Measurements from ENCODE around the gene PCDH9. TPM values are rescaled to one million over a fixed set of nuclear protein-coding genes. Genes with fewer than 3 reads are reported as not detected.

The PCDH9 gene
- total RNA-seq, 1 donor from 2014 or later = 14.7 TPM

DNA sequence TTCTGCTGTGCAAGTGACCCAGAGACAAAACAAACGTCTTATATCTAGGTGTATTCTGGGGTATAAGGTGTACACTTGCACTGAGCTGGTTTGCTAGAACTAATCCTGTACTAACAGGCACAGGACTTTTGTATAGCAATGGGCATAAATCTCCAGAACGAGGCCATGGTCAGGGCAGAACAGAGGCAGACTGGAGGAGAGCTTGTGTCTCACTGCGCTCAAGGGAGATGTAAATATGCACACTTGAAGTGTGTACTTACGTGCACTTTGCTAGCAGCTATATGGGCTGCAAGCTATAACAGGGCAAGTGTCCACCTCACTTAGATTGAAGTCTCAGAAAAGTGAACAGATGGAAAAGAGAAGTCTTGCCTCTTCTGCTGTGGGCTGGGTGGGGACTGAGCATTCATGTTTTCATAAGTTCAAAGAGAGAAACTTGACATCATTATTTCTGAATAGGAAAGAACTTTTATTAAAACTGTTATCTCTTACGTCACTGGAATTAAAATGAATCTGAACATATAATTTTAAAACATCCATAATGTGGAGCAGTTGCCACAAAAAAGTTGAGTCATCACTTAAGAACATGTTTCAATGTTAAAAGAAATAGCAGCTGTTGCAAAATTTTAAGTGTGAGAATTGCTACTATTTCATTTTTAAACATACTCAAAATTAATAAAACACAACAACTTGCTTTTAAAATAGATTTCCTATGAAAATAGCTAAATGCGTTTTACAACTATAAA lies 888.3 kb downstream of the PCDH9 start:
- no peaks in the 10 kb centered on the region for H3K9me3 ChIP-seq (replicated peaks)
- no peaks in the 10 kb centered on the region for H3K4me1 ChIP-seq
- no peaks in the 10 kb centered on the region for H3K36me3 ChIP-seq
- no peak for DNase-seq
- intact Hi-C loops (cut with micrococcal nuclease) = no loop called here
- H3K27me3 ChIP-seq (ENCODE audit: low read depth) = no peaks in the 10 kb centered on the region
- H3K27ac ChIP-seq (replicated peaks) = no peak overlapping the region
- TF ChIP-seq, protein P1, sequence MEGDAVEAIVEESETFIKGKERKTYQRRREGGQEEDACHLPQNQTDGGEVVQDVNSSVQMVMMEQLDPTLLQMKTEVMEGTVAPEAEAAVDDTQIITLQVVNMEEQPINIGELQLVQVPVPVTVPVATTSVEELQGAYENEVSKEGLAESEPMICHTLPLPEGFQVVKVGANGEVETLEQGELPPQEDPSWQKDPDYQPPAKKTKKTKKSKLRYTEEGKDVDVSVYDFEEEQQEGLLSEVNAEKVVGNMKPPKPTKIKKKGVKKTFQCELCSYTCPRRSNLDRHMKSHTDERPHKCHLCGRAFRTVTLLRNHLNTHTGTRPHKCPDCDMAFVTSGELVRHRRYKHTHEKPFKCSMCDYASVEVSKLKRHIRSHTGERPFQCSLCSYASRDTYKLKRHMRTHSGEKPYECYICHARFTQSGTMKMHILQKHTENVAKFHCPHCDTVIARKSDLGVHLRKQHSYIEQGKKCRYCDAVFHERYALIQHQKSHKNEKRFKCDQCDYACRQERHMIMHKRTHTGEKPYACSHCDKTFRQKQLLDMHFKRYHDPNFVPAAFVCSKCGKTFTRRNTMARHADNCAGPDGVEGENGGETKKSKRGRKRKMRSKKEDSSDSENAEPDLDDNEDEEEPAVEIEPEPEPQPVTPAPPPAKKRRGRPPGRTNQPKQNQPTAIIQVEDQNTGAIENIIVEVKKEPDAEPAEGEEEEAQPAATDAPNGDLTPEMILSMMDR (IDR thresholded peaks at IDR 0.05; ENCODE audit: borderline replicate concordance) = no peak
- no peak overlapping the region for H3K4me3 ChIP-seq

DNA sequence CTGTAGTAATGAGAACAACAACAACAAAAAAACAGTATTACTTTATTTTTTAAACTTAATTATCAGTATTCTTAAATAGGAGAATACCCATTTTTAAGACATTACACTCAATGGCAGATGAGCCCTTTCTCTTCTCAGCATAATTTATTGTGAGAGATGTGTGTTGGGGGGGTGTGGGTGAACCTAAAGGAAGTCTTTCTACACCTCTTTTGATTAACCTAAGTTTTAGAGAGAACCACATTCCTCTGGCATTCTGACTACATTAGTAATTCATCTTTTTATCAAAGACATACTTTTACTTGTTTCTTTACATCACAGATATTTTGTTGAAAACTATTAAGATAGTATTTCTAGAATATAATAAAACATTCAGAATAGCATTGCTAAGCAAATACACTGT lies 890.9 kb downstream of the PCDH9 start:
- TF ChIP-seq, protein P1 (IDR thresholded peaks at IDR 0.05; ENCODE audit: borderline replicate concordance) = no peak
- Histone ChIP-seq H3K27ac (replicated peaks) (no peak overlapping the region), H3K27me3 (ENCODE audit: low read depth) (no peaks in the 10 kb centered on the region), H3K9me3 (replicated peaks) (no peaks in the 10 kb centered on the region), H3K4me1 (no peaks in the 10 kb centered on the region), H3K36me3 (no peaks in the 10 kb centered on the region), H3K4me3 (no peak overlapping the region)
- DNase-seq = no peak
- intact Hi-C loops (cut with micrococcal nuclease) = no loop called here

DNA sequence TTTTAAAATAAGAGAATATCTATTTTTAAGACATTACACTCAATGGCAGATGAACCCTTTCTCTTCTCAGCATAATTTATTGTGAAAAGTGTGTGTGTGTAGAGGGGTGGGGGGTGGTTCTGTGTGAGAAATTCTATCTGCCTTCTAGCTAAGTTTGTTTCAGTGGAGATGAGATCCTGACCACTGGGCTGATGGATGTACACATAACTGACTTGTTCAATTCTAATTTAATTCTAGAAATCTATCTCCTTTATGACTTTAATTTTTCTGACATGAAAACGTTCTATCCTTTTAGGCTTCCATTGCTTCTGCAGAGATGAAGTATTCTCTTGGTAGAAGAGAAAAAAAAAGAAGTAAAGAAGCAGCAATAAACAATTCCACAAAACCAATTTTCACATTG lies 891.6 kb downstream of the PCDH9 start:
- Histone ChIP-seq H3K4me3 (no peak overlapping the region), H3K9me3 (replicated peaks) (no peaks in the 10 kb centered on the region), H3K27me3 (ENCODE audit: low read depth) (no peaks in the 10 kb centered on the region), H3K27ac (replicated peaks) (no peak overlapping the region), H3K4me1 (no peaks in the 10 kb centered on the region), H3K36me3 (no peaks in the 10 kb centered on the region)
- TF ChIP-seq, protein P1 (IDR thresholded peaks at IDR 0.05; ENCODE audit: borderline replicate concordance) = no peak
- DNase-seq = no peak
- intact Hi-C loops (cut with micrococcal nuclease) = no loop called here

DNA sequence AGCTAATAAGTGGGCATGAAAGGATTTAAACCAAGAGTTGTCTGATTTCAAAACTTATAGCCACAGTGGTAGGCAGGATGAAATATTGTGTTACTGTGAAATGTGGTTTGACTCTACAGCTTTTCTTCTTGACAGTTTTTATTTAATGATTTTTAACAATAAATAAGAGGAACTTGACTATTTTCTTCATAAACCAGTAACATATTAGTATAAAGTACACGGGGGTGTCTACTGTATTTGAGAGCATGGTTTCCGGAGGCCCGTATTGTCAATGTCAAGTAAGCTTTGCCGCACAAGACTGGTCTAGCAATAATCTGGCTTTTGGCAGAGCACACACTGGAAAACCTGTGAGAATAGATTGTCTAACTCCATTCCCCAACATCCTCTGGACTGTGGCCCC lies 894.5 kb downstream of the PCDH9 start:
- intact Hi-C loops (cut with micrococcal nuclease) = no loop called here
- H3K9me3 ChIP-seq (replicated peaks) = no peaks in the 10 kb centered on the region
- TF ChIP-seq, protein P1 (IDR thresholded peaks at IDR 0.05; ENCODE audit: borderline replicate concordance) = no peak

DNA sequence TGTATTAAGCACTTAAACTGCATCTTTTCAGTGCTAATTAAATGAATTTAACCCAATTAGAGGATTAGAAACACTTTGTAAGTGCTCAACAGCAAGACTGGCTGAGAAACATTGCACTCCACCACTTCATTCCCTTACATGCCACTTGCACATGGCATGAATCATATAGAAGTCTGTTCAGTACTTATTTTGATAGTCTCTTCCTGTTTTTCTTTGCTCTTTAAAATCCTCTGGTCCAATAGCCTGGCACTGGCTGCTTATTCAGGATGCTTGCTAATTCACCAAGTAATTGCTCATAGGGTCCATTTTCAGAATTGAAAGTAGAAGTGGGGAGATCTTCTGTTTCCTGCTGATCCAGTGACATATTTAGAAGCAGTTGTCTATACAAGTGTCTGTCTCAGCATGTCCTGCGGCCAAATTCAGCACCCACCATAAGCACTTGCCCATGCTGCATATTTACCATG lies 900.1 kb downstream of the PCDH9 start:
- Histone ChIP-seq H3K27ac (replicated peaks) (no peak overlapping the region), H3K4me3 (no peak overlapping the region), H3K36me3 (no peaks in the 10 kb centered on the region), H3K27me3 (ENCODE audit: low read depth) (no peaks in the 10 kb centered on the region), H3K9me3 (replicated peaks) (no peaks in the 10 kb centered on the region), H3K4me1 (no peaks in the 10 kb centered on the region)
- intact Hi-C loops (cut with micrococcal nuclease) = no loop called here
- DNase-seq = no peak
- TF ChIP-seq, protein P1 (IDR thresholded peaks at IDR 0.05; ENCODE audit: borderline replicate concordance) = no peak

More for the DNA sequence above, 894.5 kb downstream of the PCDH9 start:
- Histone ChIP-seq H3K36me3 (no peaks in the 10 kb centered on the region), H3K4me1 (no peaks in the 10 kb centered on the region), H3K4me3 (no peak overlapping the region), H3K27ac (replicated peaks) (no peak overlapping the region), H3K27me3 (ENCODE audit: low read depth) (no peaks in the 10 kb centered on the region)
- DNase-seq = no peak
